ENCODE measurements around the gene FMNL1. TPM values are rescaled to one million over a fixed set of nuclear protein-coding genes. Genes with fewer than 3 reads are reported as not detected.

The FMNL1 gene
- total RNA-seq, 2 donors from 2014 or later: 3.5 to 4.5 TPM

- Histone ChIP-seq H3K4me3 (ENCODE audit: low read length) (no peak overlapping the region), H3K27me3 (ENCODE audit: control insufficient read depth, insufficient read depth, low read length, poor library complexity, severe bottlenecking) (no peaks in the 10 kb centered on the region), H3K9me3 (ENCODE audit: control insufficient read depth, low read length) (no peaks in the 10 kb centered on the region), H3K27ac (ENCODE audit: low read depth, low read length) (no peak overlapping the region), H3K9ac (ENCODE audit: extremely low read depth, low read length, poor library complexity, severe bottlenecking) (no peak overlapping the region), H3K4me1 (ENCODE audit: control insufficient read depth, insufficient read depth, low read length) (peaks cover 4% of the 10 kb centered on the region), H3K36me3 (ENCODE audit: control insufficient read depth, insufficient read depth, low read length) (peaks cover 25% of the 10 kb centered on the region)
- Mint-ChIP-seq H3K27ac (peak overlapping the region; percentile 27), H3K4me3 (no peak overlapping the region), H3K27me3 (ENCODE audit: insufficient read depth) (no peaks in the 10 kb centered on the region), H3K4me1 (peaks cover 5% of the 10 kb centered on the region), H3K9me3 (no peaks in the 10 kb centered on the region), H3K36me3 (ENCODE audit: low read depth) (peaks cover 21% of the 10 kb centered on the region)
- no peak for TF ChIP-seq CTCF (conservative IDR thresholded peaks at IDR 0.05)
- 91 to 98% methylated on average over 13 to 16 of the region's 16 CpGs for WGBS, 2 experiments (ENCODE audit: insufficient coverage in 1 of 2, insufficient read length in 1 of 2)
- DNase-seq: peak; percentile 51
These were observed 51.9 kb downstream of the FMNL1 start for GRCh38 chr17:45273551-45273957.

GRCh38 chr17:45274033-45274432, 52.3 kb downstream of the FMNL1 start:
- H3K27me3 Mint-ChIP-seq (ENCODE audit: insufficient read depth): no peaks in the 10 kb centered on the region
- peaks cover 5% of the 10 kb centered on the region for H3K4me1 Mint-ChIP-seq
- peak overlapping the region; percentile 27 for H3K27ac Mint-ChIP-seq
- H3K4me3 Mint-ChIP-seq: no peak overlapping the region
- H3K27me3 ChIP-seq (ENCODE audit: control insufficient read depth, insufficient read depth, low read length, poor library complexity, severe bottlenecking): no peaks in the 10 kb centered on the region
- 93 to 100% methylated on average over 4 to 5 of the region's 5 CpGs for WGBS, 2 experiments (ENCODE audit: insufficient coverage in 1 of 2, insufficient read length in 1 of 2)
- peaks cover 20% of the 10 kb centered on the region for H3K36me3 ChIP-seq (ENCODE audit: control insufficient read depth, insufficient read depth, low read length)
- peaks cover 4% of the 10 kb centered on the region for H3K4me1 ChIP-seq (ENCODE audit: control insufficient read depth, insufficient read depth, low read length)
- H3K9me3 ChIP-seq (ENCODE audit: control insufficient read depth, low read length): no peaks in the 10 kb centered on the region
- no peak overlapping the region for H3K4me3 ChIP-seq (ENCODE audit: low read length)
- no peaks in the 10 kb centered on the region for H3K9me3 Mint-ChIP-seq
- no peak for TF ChIP-seq CTCF (conservative IDR thresholded peaks at IDR 0.05)
- no peak for DNase-seq
- H3K27ac ChIP-seq (ENCODE audit: low read depth, low read length): no peak overlapping the region
- peaks cover 16% of the 10 kb centered on the region for H3K36me3 Mint-ChIP-seq (ENCODE audit: low read depth)
- no peak overlapping the region for H3K9ac ChIP-seq (ENCODE audit: extremely low read depth, low read length, poor library complexity, severe bottlenecking)

- H3K27me3 Mint-ChIP-seq (ENCODE audit: insufficient read depth): no peaks in the 10 kb centered on the region
- H3K27me3 ChIP-seq (ENCODE audit: control insufficient read depth, insufficient read depth, low read length, poor library complexity, severe bottlenecking): no peaks in the 10 kb centered on the region
- H3K36me3 Mint-ChIP-seq (ENCODE audit: low read depth): peaks cover 11% of the 10 kb centered on the region
- H3K9me3 Mint-ChIP-seq: no peaks in the 10 kb centered on the region
- H3K27ac ChIP-seq (ENCODE audit: low read depth, low read length): no peak overlapping the region
- no peak overlapping the region for H3K9ac ChIP-seq (ENCODE audit: extremely low read depth, low read length, poor library complexity, severe bottlenecking)
- H3K9me3 ChIP-seq (ENCODE audit: control insufficient read depth, low read length): no peaks in the 10 kb centered on the region
- peaks cover 5% of the 10 kb centered on the region for H3K36me3 ChIP-seq (ENCODE audit: control insufficient read depth, insufficient read depth, low read length)
- H3K4me3 Mint-ChIP-seq: no peak overlapping the region
- peak; percentile 44 for DNase-seq
- H3K4me3 ChIP-seq (ENCODE audit: low read length): no peak overlapping the region
- H3K27ac Mint-ChIP-seq: no peak overlapping the region
- TF ChIP-seq CTCF (conservative IDR thresholded peaks at IDR 0.05): no peak
- H3K4me1 ChIP-seq (ENCODE audit: control insufficient read depth, insufficient read depth, low read length): peaks cover 4% of the 10 kb centered on the region
- H3K4me1 Mint-ChIP-seq: peaks cover 5% of the 10 kb centered on the region
- 91 to 93% methylated on average over 3 to 6 of the region's 6 CpGs for WGBS, 2 experiments (ENCODE audit: insufficient coverage in 1 of 2, insufficient read length in 1 of 2)
These were observed 54.3 kb downstream of the FMNL1 start for GRCh38 chr17:45276031-45276430.

Data from endodermal cell (in vitro differentiated cells).